GM13977 (cell line): ENCODE measurements around the gene PCED1B.
"Not testable (repeated sequence)": the region's sequence is repeated elsewhere in the genome, so short reads cannot be mapped to it uniquely, and the experiment has no call there.

Experiments
- DNase-seq: peaks from one replicate; pipeline ENCODE4 v3.0.0; 2012; ENCODE audit warnings: low spot score
- CTCF ChIP-seq: IDR thresholded peaks from 2 replicates; pipeline ENCODE4 v1.5.1; 2012; ENCODE audit warnings: mild to moderate bottlenecking, control low read depth; ENCODE audit not compliant: insufficient read depth; ENCODE audit errors: extremely low read depth, missing control alignments
- in situ Hi-C: fragments of 300-500 bp; cut with MboI; formaldehyde crosslinking; loops from one replicate; pipeline ENCODE4 v1.12.0; 2022; ENCODE audit warnings: low sequenced_read_pairs, low pct_unique_long_range_greater_than_20kb, mixed read lengths, inconsistent platforms; ENCODE audit not compliant: unreplicated experiment

Gene PCED1B

GRCh38 chr12:47035484-47035883 is 43.9 kb upstream of the PCED1B start:
- in situ Hi-C loops: loop anchor here (25.0 kb wide), 1 partner anchor 277 kb away; no protein-coding TSS in a partner anchor
- DNase-seq: no peak
- no peak for TF ChIP-seq CTCF

DNA sequence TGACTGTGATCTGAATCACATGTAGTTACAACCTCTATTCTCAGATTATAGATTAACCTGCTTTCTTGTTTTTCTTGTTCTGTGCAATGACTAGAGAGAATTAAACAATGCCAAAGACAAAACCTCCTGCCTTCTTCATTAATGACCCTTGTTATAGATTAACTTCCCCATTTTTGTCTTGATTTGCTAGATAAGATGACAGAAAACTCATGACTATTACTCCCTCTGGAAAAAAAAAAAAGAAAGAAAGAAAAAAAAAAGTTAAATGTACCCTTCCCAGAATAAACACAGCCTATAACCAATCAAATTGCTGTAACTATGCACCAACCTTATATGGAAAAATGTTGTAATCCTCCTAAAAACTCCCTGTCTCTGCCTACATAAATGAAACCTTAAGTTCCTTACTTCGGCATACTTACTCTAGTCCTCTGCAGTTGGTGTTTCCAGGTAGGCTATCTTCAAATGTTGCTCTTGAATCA is 41.1 kb upstream of the PCED1B start:
- no peak for TF ChIP-seq CTCF
- in situ Hi-C loops: loop anchor here (25.0 kb wide), 1 partner anchor 274 kb away; no protein-coding TSS in a partner anchor
- DNase-seq: no peak

GRCh38 chr12:47039079-47039478 is 40.3 kb upstream of the PCED1B start:
- no peak for DNase-seq
- in situ Hi-C loops: loop anchor here (25.0 kb wide), 1 partner anchor 273 kb away; no protein-coding TSS in a partner anchor
- no peak for TF ChIP-seq CTCF

GRCh38 chr12:47039756-47040155 is 39.7 kb upstream of the PCED1B start:
- in situ Hi-C loops: loop anchor here (25.0 kb wide), 1 partner anchor 273 kb away; no protein-coding TSS in a partner anchor
- DNase-seq: no peak
- no peak for TF ChIP-seq CTCF

GRCh38 chr12:47041327-47041726 is 38.1 kb upstream of the PCED1B start:
- in situ Hi-C loops: loop anchor here (25.0 kb wide), 1 partner anchor 271 kb away; no protein-coding TSS in a partner anchor

GRCh38 chr12:47048541-47048940 is 30.9 kb upstream of the PCED1B start:
- no peak for TF ChIP-seq CTCF
- no peak for DNase-seq
- in situ Hi-C loops: loop anchor here (25.0 kb wide), 1 partner anchor 264 kb away; no protein-coding TSS in a partner anchor

More at GRCh38 chr12:47041327-47041726, 38.1 kb upstream of the PCED1B start:
- no peak for DNase-seq
- TF ChIP-seq CTCF: no peak

GRCh38 chr12:47051291-47051690 is 28.1 kb upstream of the PCED1B start:
- in situ Hi-C loops, DNase-seq: not testable (repeated sequence)
